HCT116 (cell line): Measurements from ENCODE around the gene RXYLT1.

Source experiments
- ELF1 ChIP-seq: IDR thresholded peaks from 2 replicates; pipeline ENCODE4 v1.6.1; 2012; ENCODE audit warnings: low read depth, borderline replicate concordance
- POLR2A ChIP-seq: IDR thresholded peaks from 2 replicates; pipeline ENCODE4 v1.7.0; 2011; ENCODE audit warnings: borderline replicate concordance; ENCODE audit not compliant: insufficient read depth, insufficient read length; ENCODE audit errors: extremely low read depth
- TF ChIP-seq, protein P1 (sequence below), 3 experiments: fragments of 200-600 bp in 1 of 3; sonication (generic) in 1 of 3; IDR thresholded peaks in 2 of 3; conservative IDR thresholded peaks in 1 of 3; 2 replicates each; pipeline ENCODE4 v1.5.1; 2012 to 2017; ENCODE audit warnings: low read depth in 2 of 3, low read length in 2 of 3, antibody characterized with exemption in 1 of 3, borderline replicate concordance in 1 of 3, control low read depth in 1 of 3, mild to moderate bottlenecking in 1 of 3, mixed read lengths in 1 of 3, mixed run types in 1 of 3, moderate library complexity in 1 of 3; ENCODE audit not compliant: insufficient read depth in 1 of 3

DNA sequence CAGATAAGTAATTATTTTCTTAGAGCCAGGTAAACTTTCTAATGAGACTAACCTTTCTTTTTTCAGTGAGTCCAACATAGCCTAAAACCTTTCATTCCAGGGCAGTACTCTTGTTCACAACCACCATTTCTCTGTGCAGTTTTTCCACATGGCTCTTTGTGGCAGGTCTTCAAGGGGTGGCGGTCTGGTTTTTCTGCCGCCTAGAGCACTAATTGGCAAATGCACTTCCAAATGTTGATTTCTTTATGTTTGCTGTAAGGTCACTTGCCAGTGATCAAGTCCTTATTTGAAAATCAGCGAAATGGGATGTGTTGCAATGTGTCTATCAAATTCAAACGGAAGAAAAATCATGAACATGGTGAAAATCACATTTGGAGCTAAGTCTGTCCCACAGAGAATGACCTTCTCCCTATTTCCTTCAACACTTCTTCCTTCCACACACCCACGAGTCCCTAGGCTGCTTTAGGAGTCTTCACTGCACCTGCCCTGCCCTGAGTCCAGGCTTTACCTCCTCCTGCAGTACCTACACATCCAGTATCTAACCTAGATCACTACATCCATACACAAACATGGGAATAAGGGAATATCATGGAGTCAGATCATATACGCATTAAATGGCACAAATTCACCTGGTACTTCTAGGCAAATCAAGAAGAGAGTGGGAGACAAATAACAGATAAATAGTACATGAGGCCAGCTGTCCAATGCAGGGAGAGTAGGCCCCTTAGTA is 66.7 kb downstream of the RXYLT1 start:
- TF ChIP-seq, protein P1, sequence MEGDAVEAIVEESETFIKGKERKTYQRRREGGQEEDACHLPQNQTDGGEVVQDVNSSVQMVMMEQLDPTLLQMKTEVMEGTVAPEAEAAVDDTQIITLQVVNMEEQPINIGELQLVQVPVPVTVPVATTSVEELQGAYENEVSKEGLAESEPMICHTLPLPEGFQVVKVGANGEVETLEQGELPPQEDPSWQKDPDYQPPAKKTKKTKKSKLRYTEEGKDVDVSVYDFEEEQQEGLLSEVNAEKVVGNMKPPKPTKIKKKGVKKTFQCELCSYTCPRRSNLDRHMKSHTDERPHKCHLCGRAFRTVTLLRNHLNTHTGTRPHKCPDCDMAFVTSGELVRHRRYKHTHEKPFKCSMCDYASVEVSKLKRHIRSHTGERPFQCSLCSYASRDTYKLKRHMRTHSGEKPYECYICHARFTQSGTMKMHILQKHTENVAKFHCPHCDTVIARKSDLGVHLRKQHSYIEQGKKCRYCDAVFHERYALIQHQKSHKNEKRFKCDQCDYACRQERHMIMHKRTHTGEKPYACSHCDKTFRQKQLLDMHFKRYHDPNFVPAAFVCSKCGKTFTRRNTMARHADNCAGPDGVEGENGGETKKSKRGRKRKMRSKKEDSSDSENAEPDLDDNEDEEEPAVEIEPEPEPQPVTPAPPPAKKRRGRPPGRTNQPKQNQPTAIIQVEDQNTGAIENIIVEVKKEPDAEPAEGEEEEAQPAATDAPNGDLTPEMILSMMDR (IDR thresholded peaks at IDR 0.05 in 2 of 3, conservative IDR thresholded peaks at IDR 0.05 in 1 of 3; ENCODE audit: borderline replicate concordance in 1 of 3, insufficient read depth in 1 of 3, low read depth in 2 of 3, low read length in 2 of 3): no peak
- TF ChIP-seq ELF1: no peak
- no peak for TF ChIP-seq POLR2A
